SKM-1 treated with dmso at 0.1 percent for 144 hours (cell line): Measurements from ENCODE around the gene AOC3.

Experiments
- DNase-seq: peaks from one replicate; lab custom pipeline; 2025; ENCODE audit not compliant: unreplicated experiment; lab: John Stamatoyannopoulos, UW

Gene AOC3

GRCh38 chr17:42850954-42851353 lies at the start of gene AOC3:
Gene AOC3, plus strand, starts transcription at chr17:42851199. Its CDS starts 145 bp downstream, at chr17:42851344.
- DNase-seq: no peak

- no peak for DNase-seq
Observed at GRCh38 chr17:42803074-42803883, 47.7 kb upstream of the AOC3 start.

GRCh38 chr17:42804918-42805367 lies 46.1 kb upstream of the AOC3 start:
- DNase-seq: no peak

GRCh38 chr17:42806249-42806648 lies 44.8 kb upstream of the AOC3 start:
- DNase-seq: no peak

GRCh38 chr17:42809250-42809649 lies 41.7 kb upstream of the AOC3 start:
- no peak for DNase-seq

- DNase-seq: no peak
Observed at GRCh38 chr17:42814633-42815399, 36.2 kb upstream of the AOC3 start.

GRCh38 chr17:42817866-42818265 lies 33.1 kb upstream of the AOC3 start:
- DNase-seq: no peak

GRCh38 chr17:42818379-42818778 lies 32.6 kb upstream of the AOC3 start:
- DNase-seq: no peak

GRCh38 chr17:42819939-42820535 lies 31.0 kb upstream of the AOC3 start:
- peak; percentile 57 for DNase-seq

- no peak for DNase-seq
Observed at GRCh38 chr17:42821176-42821575, 29.8 kb upstream of the AOC3 start.

- no peak for DNase-seq
Observed at GRCh38 chr17:42827472-42827871, 23.5 kb upstream of the AOC3 start.

GRCh38 chr17:42830971-42831370 lies 20.0 kb upstream of the AOC3 start:
- DNase-seq: no peak

- DNase-seq: no peak
Observed at GRCh38 chr17:42832213-42832933, 18.6 kb upstream of the AOC3 start.

- DNase-seq: peak; percentile 91
Observed at GRCh38 chr17:42832934-42833766, 17.8 kb upstream of the AOC3 start, which contains the start of gene PSME3. Gene PSME3, plus strand, starts transcription at chr17:42833397. Its CDS starts 235 bp downstream, at chr17:42833632.

- DNase-seq: no peak
Observed at GRCh38 chr17:42833767-42834422, 17.1 kb upstream of the AOC3 start.

GRCh38 chr17:42835732-42836131 lies 15.3 kb upstream of the AOC3 start:
- no peak for DNase-seq

- DNase-seq: no peak
Observed at GRCh38 chr17:42841975-42842685, 8.9 kb upstream of the AOC3 start.

- peak; percentile 14 for DNase-seq
Observed at GRCh38 chr17:42843358-42843934, 7.6 kb upstream of the AOC3 start.

- no peak for DNase-seq
Observed at GRCh38 chr17:42844271-42844670, 6.7 kb upstream of the AOC3 start, which contains the start of gene AOC2. Gene AOC2, plus strand, starts transcription at chr17:42844580. Its CDS starts 47 bp downstream, at chr17:42844627.
